NAMALWA (cell line): Measurements from ENCODE around the gene EIF2A.
"Not testable (repeated sequence)": the region's sequence is repeated elsewhere in the genome, so short reads cannot be mapped to it uniquely, and the experiment has no call there.

ENCODE experiments used
- DNase-seq: peaks from one replicate; pipeline ENCODE4 v3.0.0-alpha.2; 2015; ENCODE audit warnings: low spot score

EIF2A gene

GRCh38 chr3:150546226-150547044, at the start of gene EIF2A, which contains the start of gene SERP1:
EIF2A (plus strand) TSS chr3:150546787; CDS start chr3:150546803, 16 bp downstream.
SERP1 (minus strand) TSS chr3:150546496; CDS start chr3:150546135, 361 bp downstream.
- DNase-seq = peak; percentile 100

- no peak for DNase-seq
Measured at GRCh38 chr3:150497956-150498355, 48.6 kb upstream of the EIF2A start.

GRCh38 chr3:150500960-150501359, 45.6 kb upstream of the EIF2A start:
- DNase-seq = not testable (repeated sequence)

- DNase-seq = peak; percentile 31
Measured at GRCh38 chr3:150503402-150504099, 43.0 kb upstream of the EIF2A start.

- DNase-seq = no peak
Measured at GRCh38 chr3:150504483-150504882, 42.1 kb upstream of the EIF2A start.

GRCh38 chr3:150508401-150508800, 38.2 kb upstream of the EIF2A start:
- DNase-seq = no peak

GRCh38 chr3:150509780-150510179, 36.8 kb upstream of the EIF2A start:
- no peak for DNase-seq

GRCh38 chr3:150511122-150511821, 35.3 kb upstream of the EIF2A start:
- no peak for DNase-seq

- DNase-seq = no peak
Measured at GRCh38 chr3:150515210-150515609, 31.4 kb upstream of the EIF2A start.

GRCh38 chr3:150519026-150519425, 27.6 kb upstream of the EIF2A start:
- DNase-seq = no peak

GRCh38 chr3:150520408-150520807, 26.2 kb upstream of the EIF2A start:
- DNase-seq = no peak

- DNase-seq = no peak
Measured at GRCh38 chr3:150521463-150521862, 25.1 kb upstream of the EIF2A start.

- DNase-seq = no peak
Measured at GRCh38 chr3:150523538-150523937, 23.0 kb upstream of the EIF2A start.

- DNase-seq = no peak
Measured at GRCh38 chr3:150527464-150528255, 18.9 kb upstream of the EIF2A start.

GRCh38 chr3:150528354-150528797, 18.2 kb upstream of the EIF2A start:
- peak; percentile 62 for DNase-seq

GRCh38 chr3:150531775-150532174, 14.8 kb upstream of the EIF2A start:
- DNase-seq = no peak

- DNase-seq = no peak
Measured at GRCh38 chr3:150535204-150535603, 11.4 kb upstream of the EIF2A start.

- DNase-seq = no peak
Measured at GRCh38 chr3:150538324-150539208, 8.0 kb upstream of the EIF2A start.

- DNase-seq = no peak
Measured at GRCh38 chr3:150540297-150540696, 6.3 kb upstream of the EIF2A start.

- no peak for DNase-seq
Measured at GRCh38 chr3:150540991-150541390, 5.6 kb upstream of the EIF2A start.

GRCh38 chr3:150543128-150543527, 3.5 kb upstream of the EIF2A start:
- DNase-seq = no peak
